ENCODE measurements around the gene GPSM1. TPM values are rescaled to one million over a fixed set of nuclear protein-coding genes. Genes with fewer than 3 reads are reported as not detected.

The GPSM1 gene
- total RNA-seq, 1 donor from 2014 or later: 35.4 TPM

- H3K27me3 ChIP-seq: no peaks in the 10 kb centered on the region
- H3K4me1 ChIP-seq: peaks cover 35% of the 10 kb centered on the region
Measured at GRCh38 chr9:136358888-136359287, 31.5 kb downstream of the GPSM1 start.

GRCh38 chr9:136359774-136360718, 32.7 kb downstream of the GPSM1 start:
- no peak overlapping the region for H3K27ac ChIP-seq
- no peaks in the 10 kb centered on the region for H3K36me3 ChIP-seq
- no peak overlapping the region for H3K4me3 ChIP-seq
- H3K27me3 ChIP-seq: no peaks in the 10 kb centered on the region
- peaks cover 37% of the 10 kb centered on the region for H3K4me1 ChIP-seq
- DNase-seq (ENCODE audit: extremely low spot score in 2 of 2): no peak
- no peaks in the 10 kb centered on the region for H3K9me3 ChIP-seq
- intact Hi-C loops (cut with DNase I): loop anchor here (5.0 to 10.0 kb wide), 2 partner anchors 45 to 1613 kb away; no protein-coding TSS in a partner anchor
- TF ChIP-seq CTCF (IDR thresholded peaks at IDR 0.05): no peak

More at GRCh38 chr9:136358888-136359287, 31.5 kb downstream of the GPSM1 start:
- TF ChIP-seq POLR2AphosphoS5 (IDR thresholded peaks at IDR 0.05; ENCODE audit: insufficient read depth in 1 of 2, low read depth in 1 of 2) (no peak), POLR2A (IDR thresholded peaks at IDR 0.05) (no peak)
- Histone ChIP-seq H3K27ac (no peak overlapping the region), H3K9me3 (no peaks in the 10 kb centered on the region), H3K36me3 (no peaks in the 10 kb centered on the region), H3K4me3 (no peak overlapping the region)
- DNase-seq (ENCODE audit: extremely low spot score in 2 of 2): no peak
- intact Hi-C loops (cut with DNase I): loop anchor here (5.0 kb wide), 1 partner anchor 1612 kb away; no protein-coding TSS in a partner anchor

GRCh38 chr9:136361047-136361753, 33.9 kb downstream of the GPSM1 start:
- Histone ChIP-seq H3K9me3 (no peaks in the 10 kb centered on the region), H3K4me3 (peak overlapping the region in 1 of 2 donors; percentile 3), H3K36me3 (no peaks in the 10 kb centered on the region), H3K27ac (peak overlapping the region; percentile 82), H3K4me1 (peaks cover 39% of the 10 kb centered on the region), H3K27me3 (no peaks in the 10 kb centered on the region)
- no peak for DNase-seq (ENCODE audit: extremely low spot score in 2 of 2)
- intact Hi-C loops (cut with DNase I): loop anchor here (10.0 kb wide), 1 partner anchor 46 kb away; no protein-coding TSS in a partner anchor
- TF ChIP-seq POLR2A (IDR thresholded peaks at IDR 0.05) (no peak), POLR2AphosphoS5 (IDR thresholded peaks at IDR 0.05; ENCODE audit: insufficient read depth in 1 of 2, low read depth in 1 of 2) (peak in 1 of 2 donors; percentile 10), CTCF (IDR thresholded peaks at IDR 0.05) (no peak)

GRCh38 chr9:136361754-136362449, 34.6 kb downstream of the GPSM1 start:
- H3K4me3 ChIP-seq: no peak overlapping the region
- no peak for DNase-seq (ENCODE audit: extremely low spot score in 2 of 2)
- peak overlapping the region; percentile 82 for H3K27ac ChIP-seq
- peaks cover 39% of the 10 kb centered on the region for H3K4me1 ChIP-seq
- no peaks in the 10 kb centered on the region for H3K27me3 ChIP-seq
- no peaks in the 10 kb centered on the region for H3K36me3 ChIP-seq
- TF ChIP-seq POLR2A (IDR thresholded peaks at IDR 0.05) (no peak), CTCF (IDR thresholded peaks at IDR 0.05) (no peak), POLR2AphosphoS5 (IDR thresholded peaks at IDR 0.05; ENCODE audit: insufficient read depth in 1 of 2, low read depth in 1 of 2) (no peak)
- intact Hi-C loops (cut with DNase I): loop anchor here (10.0 kb wide), 1 partner anchor 47 kb away; no protein-coding TSS in a partner anchor
- H3K9me3 ChIP-seq: no peaks in the 10 kb centered on the region

GRCh38 chr9:136362450-136362784, 35.1 kb downstream of the GPSM1 start:
- intact Hi-C loops (cut with DNase I): loop anchor here (10.0 kb wide), 1 partner anchor 48 kb away; no protein-coding TSS in a partner anchor

More at GRCh38 chr9:136362450-136362784, 35.1 kb downstream of the GPSM1 start:
- no peaks in the 10 kb centered on the region for H3K27me3 ChIP-seq
- peak overlapping the region; percentile 82 for H3K27ac ChIP-seq
- no peak for DNase-seq (ENCODE audit: extremely low spot score in 2 of 2)
- peaks cover 39% of the 10 kb centered on the region for H3K4me1 ChIP-seq
- TF ChIP-seq CTCF (IDR thresholded peaks at IDR 0.05): no peak
- no peak for TF ChIP-seq POLR2AphosphoS5 (IDR thresholded peaks at IDR 0.05; ENCODE audit: insufficient read depth in 1 of 2, low read depth in 1 of 2)
- TF ChIP-seq POLR2A (IDR thresholded peaks at IDR 0.05): no peak
- no peaks in the 10 kb centered on the region for H3K9me3 ChIP-seq
- peak overlapping the region in 1 of 2 donors; percentile 75 for H3K4me3 ChIP-seq
- H3K36me3 ChIP-seq: no peaks in the 10 kb centered on the region
